Sciatic nerve (tissue), 2 donors: Measurements from ENCODE around the gene OSBPL3. TPM values are rescaled to one million over a fixed set of nuclear protein-coding genes. Genes with fewer than 3 reads are reported as not detected.

ENCODE experiments used
- ATAC-seq: fragments of 200-7000 bp; cut with Tn5 transposase; one replicate; pipeline ENCODE4 v1.9.1; 2020; ENCODE audit warnings: mild to moderate bottlenecking, moderate library complexity
- DNase-seq: peaks from one replicate; pipeline ENCODE4 v3.0.0-alpha.2; 2020; ENCODE audit warnings: low spot score
- intact Hi-C: fragments of 100-400 bp; cut with DNase I; formaldehyde crosslinking; loops from one replicate; pipeline ENCODE4 v1.14.2; 2022
- total RNA-seq: library from RNA; stranded (reverse); fragmentation: NEBNext Ultra II Directional; extraction: Animal tissue kit (Norgen Biotek cat#: 25700); gene quantifications from one replicate; pipeline ENCODE4 v1.2.1, GENCODE V29; 2021
- donor health status: DM: no; HTN: no; CAD: no.
- donor health status: DM: no; HTN: no; CAD: no.

Gene OSBPL3
- total RNA-seq, 1 donor from 2014 or later = 11.0 TPM

GRCh38 chr7:24962418-24962962 lies 17.5 kb downstream of the OSBPL3 start:
- intact Hi-C loops = no loop called here
- no peak for ATAC-seq
- DNase-seq = no peak

GRCh38 chr7:24959735-24960485 lies 20.1 kb downstream of the OSBPL3 start:
- no peak for ATAC-seq
- DNase-seq = no peak
- intact Hi-C loops = no loop called here

GRCh38 chr7:24958399-24958798 lies 21.6 kb downstream of the OSBPL3 start:
- DNase-seq = no peak
- no peak for ATAC-seq
- intact Hi-C loops = no loop called here

- intact Hi-C loops = loop anchor here (2.0 kb wide), 1 partner anchor 15 kb away; no protein-coding TSS in a partner anchor
- DNase-seq = no peak
- ATAC-seq = no peak
These were observed 24.0 kb downstream of the OSBPL3 start for GRCh38 chr7:24956021-24956420.

GRCh38 chr7:24955313-24955712 lies 24.7 kb downstream of the OSBPL3 start:
- intact Hi-C loops = no loop called here
- DNase-seq (no peak), ATAC-seq (no peak)

- intact Hi-C loops = no loop called here
- ATAC-seq (no peak), DNase-seq (no peak)
These were observed 27.5 kb downstream of the OSBPL3 start for GRCh38 chr7:24952464-24952863.

- no peak for DNase-seq
- ATAC-seq = no peak
- intact Hi-C loops = no loop called here
These were observed 28.5 kb downstream of the OSBPL3 start for GRCh38 chr7:24951441-24951980.

- intact Hi-C loops = no loop called here
- ATAC-seq (no peak), DNase-seq (no peak)
These were observed 30.1 kb downstream of the OSBPL3 start for GRCh38 chr7:24949884-24950283.

GRCh38 chr7:24948739-24949138 lies 31.2 kb downstream of the OSBPL3 start:
- intact Hi-C loops = no loop called here
- DNase-seq (no peak), ATAC-seq (no peak)

GRCh38 chr7:24946467-24946866 lies 33.5 kb downstream of the OSBPL3 start:
- no peak for DNase-seq
- intact Hi-C loops = no loop called here
- ATAC-seq = no peak

GRCh38 chr7:24945899-24946298 lies 34.1 kb downstream of the OSBPL3 start:
- DNase-seq (no peak), ATAC-seq (no peak)
- intact Hi-C loops = no loop called here

GRCh38 chr7:24943096-24943948 lies 36.7 kb downstream of the OSBPL3 start:
- intact Hi-C loops = no loop called here
- ATAC-seq = no peak
- no peak for DNase-seq

GRCh38 chr7:24942226-24942625 lies 37.8 kb downstream of the OSBPL3 start:
- DNase-seq (no peak), ATAC-seq (no peak)
- intact Hi-C loops = no loop called here

- DNase-seq (no peak), ATAC-seq (no peak)
- intact Hi-C loops = no loop called here
These were observed 40.6 kb downstream of the OSBPL3 start for GRCh38 chr7:24939416-24939815.

GRCh38 chr7:24936121-24936824 lies 43.7 kb downstream of the OSBPL3 start:
- intact Hi-C loops = no loop called here
- no peak for ATAC-seq

GRCh38 chr7:24933298-24933697 lies 46.7 kb downstream of the OSBPL3 start:
- ATAC-seq (no peak), DNase-seq (no peak)
- intact Hi-C loops = no loop called here

More at GRCh38 chr7:24936121-24936824, 43.7 kb downstream of the OSBPL3 start:
- no peak for DNase-seq

GRCh38 chr7:24932815-24933214 lies 47.2 kb downstream of the OSBPL3 start:
- DNase-seq (no peak), ATAC-seq (no peak)
- intact Hi-C loops = no loop called here

- DNase-seq (no peak), ATAC-seq (no peak)
- intact Hi-C loops = no loop called here
These were observed 47.6 kb downstream of the OSBPL3 start for GRCh38 chr7:24932389-24932788.

GRCh38 chr7:24931844-24932243 lies 48.1 kb downstream of the OSBPL3 start:
- ATAC-seq (no peak), DNase-seq (no peak)
- intact Hi-C loops = no loop called here
